Sigmoid colon (tissue), 4 donors: ENCODE measurements around the gene SUSD1.

Experiments
- EP300 ChIP-seq, 4 donors: sonication (generic); formaldehyde crosslinking; IDR thresholded peaks; one replicate each; pipeline ENCODE4 v1.6.1; 2017; ENCODE audit warnings: antibody characterized with exemption in 4 of 4
- POLR2AphosphoS5 ChIP-seq, 4 donors: sonication (generic); formaldehyde crosslinking; IDR thresholded peaks; one replicate each; pipeline ENCODE4 v1.6.1; 2017; ENCODE audit warnings: antibody characterized with exemption in 4 of 4
- TF ChIP-seq, protein P1 (sequence below), 4 experiments: fragments of 450-650 bp in 3 of 4; fragments of 200-600 bp in 1 of 4; IDR thresholded peaks; one replicate each; pipeline ENCODE4 v1.5.1; 2016 to 2019; ENCODE audit warnings: antibody characterized with exemption in 4 of 4, mild to moderate bottlenecking in 3 of 4, moderate library complexity in 2 of 4

DNA sequence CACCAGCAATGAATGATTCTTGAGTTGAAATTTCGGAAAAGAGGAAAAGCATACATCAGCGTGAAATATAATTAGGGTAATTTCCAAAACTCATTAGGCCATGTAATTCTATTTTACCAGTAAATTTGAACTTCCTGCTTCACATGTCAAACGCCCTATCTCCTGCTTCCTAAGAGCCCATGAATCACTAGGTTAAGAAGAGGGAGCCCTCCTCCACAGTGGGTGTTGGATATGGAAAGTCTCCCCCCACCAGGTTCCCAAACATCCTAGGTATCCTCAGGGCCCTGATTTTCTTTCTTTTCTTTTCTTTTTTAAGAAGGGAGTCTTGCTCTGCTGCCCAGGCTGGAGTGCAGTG is 115.2 kb downstream of the SUSD1 start:
- TF ChIP-seq EP300 (IDR thresholded peaks at IDR 0.05) (no peak), POLR2AphosphoS5 (IDR thresholded peaks at IDR 0.05) (no peak)
- TF ChIP-seq, protein P1, sequence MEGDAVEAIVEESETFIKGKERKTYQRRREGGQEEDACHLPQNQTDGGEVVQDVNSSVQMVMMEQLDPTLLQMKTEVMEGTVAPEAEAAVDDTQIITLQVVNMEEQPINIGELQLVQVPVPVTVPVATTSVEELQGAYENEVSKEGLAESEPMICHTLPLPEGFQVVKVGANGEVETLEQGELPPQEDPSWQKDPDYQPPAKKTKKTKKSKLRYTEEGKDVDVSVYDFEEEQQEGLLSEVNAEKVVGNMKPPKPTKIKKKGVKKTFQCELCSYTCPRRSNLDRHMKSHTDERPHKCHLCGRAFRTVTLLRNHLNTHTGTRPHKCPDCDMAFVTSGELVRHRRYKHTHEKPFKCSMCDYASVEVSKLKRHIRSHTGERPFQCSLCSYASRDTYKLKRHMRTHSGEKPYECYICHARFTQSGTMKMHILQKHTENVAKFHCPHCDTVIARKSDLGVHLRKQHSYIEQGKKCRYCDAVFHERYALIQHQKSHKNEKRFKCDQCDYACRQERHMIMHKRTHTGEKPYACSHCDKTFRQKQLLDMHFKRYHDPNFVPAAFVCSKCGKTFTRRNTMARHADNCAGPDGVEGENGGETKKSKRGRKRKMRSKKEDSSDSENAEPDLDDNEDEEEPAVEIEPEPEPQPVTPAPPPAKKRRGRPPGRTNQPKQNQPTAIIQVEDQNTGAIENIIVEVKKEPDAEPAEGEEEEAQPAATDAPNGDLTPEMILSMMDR (IDR thresholded peaks at IDR 0.05) = no peak
